H1 (cell line): ENCODE measurements around the gene CLIC1. TPM values are rescaled to one million over a fixed set of nuclear protein-coding genes. Genes with fewer than 3 reads are reported as not detected.

Source experiments
- ATF2 ChIP-seq: IDR thresholded peaks from 2 replicates; pipeline ENCODE4 v1.6.1; 2012; ENCODE audit warnings: low read length, inconsistent platforms
- ATF3 ChIP-seq: IDR thresholded peaks from 2 replicates; pipeline ENCODE4 v1.6.1; 2011; ENCODE audit warnings: low read depth, mild to moderate bottlenecking, low read length; ENCODE audit not compliant: insufficient read depth
- BRCA1 ChIP-seq: IDR thresholded peaks from 2 replicates; pipeline ENCODE4 v1.6.1; 2012; ENCODE audit warnings: low read depth, low read length, improper control_type of control experiment
- CBX8 ChIP-seq: fragments of 300-800, 300-1000 bp; sonication (generic); IDR thresholded peaks from 2 replicates; pipeline ENCODE4 v1.7.1; 2016; ENCODE audit warnings: low read depth, low read length, borderline replicate concordance
- CEBPB ChIP-seq: IDR thresholded peaks from 2 replicates; pipeline ENCODE4 v1.6.1; 2012; ENCODE audit warnings: low read depth, low read length
- CHD2 ChIP-seq: IDR thresholded peaks from 2 replicates; pipeline ENCODE4 v1.6.1; 2012; ENCODE audit warnings: low read length, improper control_type of control experiment
- CREB1 ChIP-seq: IDR thresholded peaks from 2 replicates; pipeline ENCODE4 v1.6.1; 2012; ENCODE audit warnings: inconsistent platforms
- CTCF ChIP-seq, 3 experiments: IDR thresholded peaks; 1 replicate in 2 of 3; 2 replicates in 1 of 3; pipeline versions ENCODE4 v1.5.1 to v1.6.1; 2011; ENCODE audit warnings: low read length in 3 of 3, mild to moderate bottlenecking in 3 of 3, inconsistent platforms in 2 of 3, low read depth in 1 of 3, moderate library complexity in 1 of 3; ENCODE audit not compliant: insufficient read depth in 1 of 3; ENCODE audit errors: control extremely low read depth in 1 of 3
- FOSL1 ChIP-seq: IDR thresholded peaks from 2 replicates; pipeline ENCODE4 v1.6.1; 2011; ENCODE audit warnings: mild to moderate bottlenecking, low read depth, low read length, moderate library complexity; ENCODE audit not compliant: insufficient read depth
- GTF2F1 ChIP-seq: IDR thresholded peaks from 2 replicates; pipeline ENCODE4 v1.6.1; 2012; ENCODE audit warnings: low read depth, low read length, improper control_type of control experiment, borderline replicate concordance
- KDM1A ChIP-seq: fragments of 200-600, 300-600 bp; sonication (generic); IDR thresholded peaks from 2 replicates; pipeline ENCODE4 v1.7.1; 2016; ENCODE audit warnings: mild to moderate bottlenecking, low read length, borderline replicate concordance
- MAFK ChIP-seq: IDR thresholded peaks from 2 replicates; pipeline ENCODE4 v1.6.1; 2012; ENCODE audit warnings: low read depth, mild to moderate bottlenecking, improper control_type of control experiment, low read length
- POLR2AphosphoS5 ChIP-seq: IDR thresholded peaks from 2 replicates; pipeline ENCODE4 v1.6.1; 2011; ENCODE audit warnings: low read depth, low read length
- SAP30 ChIP-seq: fragments of 300-600 bp; sonication (generic); IDR thresholded peaks from 2 replicates; pipeline ENCODE4 v1.7.1; 2012; ENCODE audit warnings: low read length, moderate library complexity, mild to moderate bottlenecking, inconsistent platforms; ENCODE audit not compliant: insufficient read depth, insufficient replicate concordance
- SIN3A ChIP-seq, 2 experiments: IDR thresholded peaks in 1 of 2; conservative IDR thresholded peaks in 1 of 2; 2 replicates each; pipeline ENCODE4 v1.6.1; 2011 to 2012; ENCODE audit warnings: low read length in 2 of 2, improper control_type of control experiment in 1 of 2, low read depth in 1 of 2, mild to moderate bottlenecking in 1 of 2
- SIRT6 ChIP-seq: IDR thresholded peaks from one replicate; pipeline ENCODE4 v1.7.1; 2012; ENCODE audit warnings: low read length, inconsistent platforms
- SIX5 ChIP-seq: IDR thresholded peaks from 2 replicates; pipeline ENCODE4 v1.6.1; 2011; ENCODE audit warnings: mild to moderate bottlenecking, low read depth, low read length
- SP1 ChIP-seq: IDR thresholded peaks from 2 replicates; pipeline ENCODE4 v1.6.1; 2011; ENCODE audit warnings: low read depth, low read length
- TAF1 ChIP-seq: IDR thresholded peaks from 2 replicates; pipeline ENCODE4 v1.6.1; 2011; ENCODE audit warnings: mild to moderate bottlenecking, low read depth, low read length
- TBP ChIP-seq: IDR thresholded peaks from 2 replicates; pipeline ENCODE4 v1.6.1; 2011; ENCODE audit warnings: low read depth, low read length, improper control_type of control experiment
- polyA plus RNA-seq, 7 experiments: library from polyadenylated mRNA; depleted of rRNA in 3 of 7; stranded (reverse) in 5 of 7; unstranded in 2 of 7; fragments of >200 nt in 5 of 7; fragments of 200-250 nt in 2 of 7; gene quantifications; 1 replicate in 5 of 7; 2 replicates in 1 of 7; 4 replicates in 1 of 7; pipeline versions ENCODE4 v1.2.1 to v1.2.3, GENCODE V29; 2011 to 2013; ENCODE audit warnings: missing spikeins in 2 of 7, mixed read lengths in 2 of 7
- total RNA-seq: library from RNA; stranded (reverse); fragmentation: NEBNext Ultra II Directional; extraction: Animal tissue kit (Norgen Biotek cat#: 25700); gene quantifications from 2 replicates; pipeline ENCODE4 v1.2.1, GENCODE V29; 2021

CLIC1 gene
- total and polyA plus RNA-seq, 2 of the 8 experiments (the other 6 are each of a cell fraction or from before 2014, with no cell fraction given) = 250 to 277 TPM

GRCh38 chr6:31739639-31740396 is 3.5 kb upstream of the CLIC1 start, which contains the start of gene MSH5 (continued):
- TF ChIP-seq CBX8 (no peak), SAP30 (no peak), BRCA1 (no peak), ATF2 (peak; percentile 77), CTCF (IDR thresholded peaks at IDR 0.05; ENCODE audit: control extremely low read depth in 1 of 3, insufficient read depth in 1 of 3, low read depth in 1 of 3, low read length in 3 of 3) (no peak), SIN3A (conservative IDR thresholded peaks at IDR 0.05 in 1 of 2, IDR thresholded peaks at IDR 0.05 in 1 of 2; ENCODE audit: low read depth in 1 of 2, low read length in 2 of 2) (0 out of 4 replicates have a peak, but pooled peaks of 1 of the 2 experiments have one; percentile 42), TBP (peak; percentile 69), KDM1A (no peak), SP1 (peak; percentile 90), FOSL1 (no peak), SIX5 (no peak), GTF2F1 (peak; percentile 53; the same call in 1 of the 2 replicates), TAF1 (peak; percentile 75; the same call in 1 of the 2 replicates), MAFK (no peak), CREB1 (peak; percentile 53; the same call in 1 of the 2 replicates), POLR2AphosphoS5 (no peak; the same call in none of the 2 replicates), SIRT6 (no peak), CHD2 (peak; percentile 80; the same call in 1 of the 2 replicates), ATF3 (no peak), CEBPB (no peak)
